Measurements from ENCODE around the gene ZNF750.

ZNF750 gene

GRCh38 chr17:82780971-82781893 lies 58.6 kb downstream of the ZNF750 start:
- Mint-ChIP-seq H3K27ac (no peak overlapping the region), H3K4me3 (no peak overlapping the region)

GRCh38 chr17:82780195-82780594 lies 59.6 kb downstream of the ZNF750 start:
- Mint-ChIP-seq H3K27ac (no peak overlapping the region), H3K4me1 (ENCODE audit: low read depth) (peaks cover 15% of the 10 kb centered on the region), H3K36me3 (peaks cover 5% of the 10 kb centered on the region), H3K4me3 (no peak overlapping the region), H3K9me3 (ENCODE audit: low read depth) (no peaks in the 10 kb centered on the region), H3K27me3 (no peaks in the 10 kb centered on the region)

More at GRCh38 chr17:82780971-82781893, 58.6 kb downstream of the ZNF750 start:
- Mint-ChIP-seq H3K36me3 (peaks cover 5% of the 10 kb centered on the region), H3K9me3 (ENCODE audit: low read depth) (no peaks in the 10 kb centered on the region), H3K27me3 (no peaks in the 10 kb centered on the region), H3K4me1 (ENCODE audit: low read depth) (peaks cover 10% of the 10 kb centered on the region)

- Mint-ChIP-seq H3K27me3 (no peaks in the 10 kb centered on the region), H3K4me3 (no peak overlapping the region), H3K27ac (no peak overlapping the region), H3K36me3 (peaks cover 5% of the 10 kb centered on the region), H3K4me1 (ENCODE audit: low read depth) (peaks cover 21% of the 10 kb centered on the region), H3K9me3 (ENCODE audit: low read depth) (no peaks in the 10 kb centered on the region)
Observed at GRCh38 chr17:82779541-82779940, 60.3 kb downstream of the ZNF750 start.

All from activated naive CD8-positive, alpha-beta T cell (primary cell).